Uterus (tissue), 4 donors: ENCODE measurements around the gene TMA7B. TPM values are rescaled to one million over a fixed set of nuclear protein-coding genes. Genes with fewer than 3 reads are reported as not detected.

Experiments used
- DNase-seq, 2 donors: peaks; one replicate each; pipeline ENCODE4 v3.0.0-alpha.2; 2019 to 2020
- H3K27ac ChIP-seq, 2 donors: fragments of 200-600 bp; sonication (generic); 1 replicate in 1 of 2; 2 replicates in 1 of 2; pipeline ENCODE4 v1.5.1; 2016 to 2018
- H3K27me3 ChIP-seq, 2 donors: fragments of 200-600 bp; sonication (generic); one replicate each; pipeline ENCODE4 v1.5.1; 2018 to 2019; ENCODE audit warnings: control low read depth in 1 of 2
- H3K36me3 ChIP-seq, 2 donors: fragments of 200-600 bp; sonication (generic); one replicate each; pipeline ENCODE4 v1.5.1; 2019; ENCODE audit warnings: control low read depth in 1 of 2
- H3K4me1 ChIP-seq, 2 donors: fragments of 200-600 bp; sonication (generic); one replicate each; pipeline ENCODE4 v1.5.1; 2018 to 2019; ENCODE audit warnings: control low read depth in 1 of 2
- H3K4me3 ChIP-seq, 2 donors: fragments of 200-600 bp; sonication (generic); 1 replicate in 1 of 2; 2 replicates in 1 of 2; pipeline ENCODE4 v1.5.1; 2018 to 2019; ENCODE audit warnings: mild to moderate bottlenecking in 1 of 2
- H3K9me3 ChIP-seq, 2 donors: fragments of 200-600 bp; sonication (generic); one replicate each; pipeline ENCODE4 v1.5.1; 2019; ENCODE audit warnings: control low read depth in 1 of 2
- CTCF ChIP-seq, 4 experiments: fragments of 200-600 bp in 2 of 4; fragments of 450-650 bp in 2 of 4; sonication (generic) in 2 of 4; IDR thresholded peaks; one replicate each; pipeline ENCODE4 v1.5.1; 2016 to 2019; ENCODE audit warnings: antibody characterized with exemption in 4 of 4, mild to moderate bottlenecking in 2 of 4, moderate library complexity in 1 of 4
- POLR2A ChIP-seq, 2 donors: fragments of 450-650 bp; IDR thresholded peaks; one replicate each; pipeline ENCODE4 v1.6.1; 2016; ENCODE audit warnings: antibody characterized with exemption in 2 of 2, mild to moderate bottlenecking in 1 of 2, moderate library complexity in 1 of 2
- intact Hi-C: fragments of 100-400 bp; cut with DNase I; formaldehyde crosslinking; loops from one replicate; pipeline ENCODE4 v1.15.1; 2023; ENCODE audit warnings: low total_unique reads
- total RNA-seq, 4 donors: library from RNA; depleted of rRNA in 3 of 4; stranded (reverse); fragments of >200 nt in 3 of 4; gene quantifications; one replicate each; pipeline versions ENCODE4 v1.1.0 to v1.2.4, GENCODE V29; 2014 to 2023
- donor health status: DM: yes; HTN: yes; CAD: no.

The TMA7B gene
- total RNA-seq, 4 donors from 2014 or later, result not detected

GRCh38 chr22:40007853-40008710 lies 47.9 kb downstream of the TMA7B start:
- H3K4me1 ChIP-seq, result no peaks in the 10 kb centered on the region
- H3K36me3 ChIP-seq, result no peaks in the 10 kb centered on the region
- intact Hi-C loops, result no loop called here
- H3K4me3 ChIP-seq, result no peak overlapping the region
- TF ChIP-seq POLR2A (IDR thresholded peaks at IDR 0.05) (no peak), CTCF (IDR thresholded peaks at IDR 0.05) (no peak)
- DNase-seq, result no peak
- no peak overlapping the region for H3K27ac ChIP-seq
- H3K27me3 ChIP-seq, result no peaks in the 10 kb centered on the region
- no peaks in the 10 kb centered on the region for H3K9me3 ChIP-seq

DNA sequence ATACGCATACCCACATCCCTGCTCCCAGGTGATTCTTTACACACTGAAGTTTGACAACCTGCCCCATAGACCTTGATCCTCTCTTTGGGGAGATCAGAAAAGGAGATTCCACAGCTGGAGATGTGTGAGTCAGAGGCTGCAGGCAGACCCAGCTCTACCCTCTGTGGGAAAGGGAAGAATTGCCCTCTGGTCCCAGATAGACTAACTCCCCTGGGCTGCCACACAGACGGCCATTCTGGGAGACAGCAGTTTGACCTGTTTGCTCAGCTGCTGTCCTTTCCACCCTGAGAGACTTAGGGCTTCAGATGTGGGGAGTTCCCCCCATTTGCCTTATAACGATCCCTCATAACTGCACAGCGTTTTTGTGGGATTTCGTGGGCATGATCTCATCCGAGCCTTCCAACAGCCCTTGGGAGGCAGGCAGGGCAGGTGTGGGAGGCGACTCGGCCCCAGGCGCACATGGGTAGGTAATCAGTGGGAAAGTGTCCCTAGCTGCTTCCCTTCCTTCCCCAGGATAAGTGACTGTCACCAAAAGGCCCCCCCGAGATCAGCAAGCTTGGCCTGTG lies 48.6 kb downstream of the TMA7B start:
- intact Hi-C loops, result no loop called here
- no peak for DNase-seq
- H3K4me3 ChIP-seq, result no peak overlapping the region
- H3K27me3 ChIP-seq, result no peaks in the 10 kb centered on the region
- no peak for TF ChIP-seq CTCF (IDR thresholded peaks at IDR 0.05)
- no peak for TF ChIP-seq POLR2A (IDR thresholded peaks at IDR 0.05)
- H3K4me1 ChIP-seq, result no peaks in the 10 kb centered on the region
- no peaks in the 10 kb centered on the region for H3K9me3 ChIP-seq
- H3K27ac ChIP-seq, result no peak overlapping the region
- no peaks in the 10 kb centered on the region for H3K36me3 ChIP-seq

DNA sequence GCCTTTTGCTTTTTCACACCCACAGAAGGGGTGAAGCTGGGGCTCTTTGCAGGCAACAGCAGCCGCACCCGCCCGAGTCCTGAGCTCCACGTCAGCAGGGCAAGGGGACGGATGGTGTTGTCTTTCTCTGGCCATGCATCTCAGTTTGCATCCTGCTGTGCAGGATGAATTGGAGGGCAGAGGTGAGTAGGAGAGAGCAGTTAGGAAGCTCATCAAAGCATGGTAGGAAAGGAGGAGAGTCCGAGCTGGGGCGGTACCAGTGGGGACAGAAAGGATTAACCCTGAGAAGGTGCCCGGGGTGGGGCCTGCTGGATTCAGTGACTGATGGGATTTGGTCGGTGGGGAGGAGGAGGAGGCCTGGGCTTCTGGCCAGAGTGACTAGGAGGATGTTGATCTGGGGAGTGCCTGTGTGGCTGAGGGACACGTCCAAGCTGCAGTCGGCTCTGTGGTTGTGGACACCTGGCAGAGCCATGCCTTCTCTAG lies 49.1 kb downstream of the TMA7B start:
- no peaks in the 10 kb centered on the region for H3K27me3 ChIP-seq
- no peak for TF ChIP-seq CTCF (IDR thresholded peaks at IDR 0.05)
- no peak for TF ChIP-seq POLR2A (IDR thresholded peaks at IDR 0.05)
- DNase-seq, result no peak
- H3K27ac ChIP-seq, result no peak overlapping the region
- intact Hi-C loops, result no loop called here
- no peaks in the 10 kb centered on the region for H3K9me3 ChIP-seq
- H3K36me3 ChIP-seq, result no peaks in the 10 kb centered on the region
- no peaks in the 10 kb centered on the region for H3K4me1 ChIP-seq
- no peak overlapping the region for H3K4me3 ChIP-seq

DNA sequence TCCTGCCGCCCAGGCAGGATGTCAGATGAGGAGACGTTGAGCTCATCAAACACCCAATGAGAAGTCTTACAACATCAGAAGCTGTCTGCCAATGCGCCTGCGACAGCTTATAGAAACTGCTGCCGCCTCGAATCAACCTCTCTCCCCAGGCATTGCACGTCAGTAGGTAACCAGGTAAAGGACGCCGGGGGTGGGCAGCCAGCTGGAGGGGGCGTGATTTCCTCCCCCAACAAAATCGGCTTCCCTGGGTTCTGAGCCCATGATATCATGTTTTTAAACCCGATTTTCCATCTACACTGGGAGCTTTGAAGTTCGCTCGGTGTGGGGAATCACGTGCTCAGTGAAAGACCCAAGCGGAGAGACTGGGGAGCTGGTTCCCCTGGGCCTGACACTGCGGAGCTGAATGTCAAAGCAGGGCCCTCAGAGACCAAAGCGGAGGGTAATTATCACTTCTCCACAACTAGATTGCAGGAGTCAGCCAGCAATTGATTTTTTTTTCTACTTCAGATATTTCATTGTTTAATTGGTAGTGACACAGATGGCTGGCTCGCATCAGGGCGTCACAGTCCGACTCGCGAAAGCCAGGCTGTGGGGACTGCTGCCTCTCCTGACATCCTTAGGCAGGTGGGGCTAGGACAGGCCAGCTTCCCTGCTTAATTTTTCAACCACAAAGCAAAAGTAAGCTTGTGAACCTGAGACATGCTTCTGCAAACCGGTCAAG lies 49.9 kb downstream of the TMA7B start:
- TF ChIP-seq POLR2A (IDR thresholded peaks at IDR 0.05) (no peak), CTCF (IDR thresholded peaks at IDR 0.05) (no peak)
- no peaks in the 10 kb centered on the region for H3K36me3 ChIP-seq
- DNase-seq, result no peak
- no peaks in the 10 kb centered on the region for H3K27me3 ChIP-seq
- intact Hi-C loops, result no loop called here
- H3K4me3 ChIP-seq, result no peak overlapping the region
- no peaks in the 10 kb centered on the region for H3K4me1 ChIP-seq
- H3K27ac ChIP-seq, result no peak overlapping the region
- no peaks in the 10 kb centered on the region for H3K9me3 ChIP-seq

GRCh38 chr22:40010746-40011145 lies 50.5 kb downstream of the TMA7B start:
- no peaks in the 10 kb centered on the region for H3K36me3 ChIP-seq
- no peak for DNase-seq
- no peaks in the 10 kb centered on the region for H3K9me3 ChIP-seq
- TF ChIP-seq POLR2A (IDR thresholded peaks at IDR 0.05), result no peak
- TF ChIP-seq CTCF (IDR thresholded peaks at IDR 0.05), result no peak
- H3K4me3 ChIP-seq, result no peak overlapping the region
- H3K27ac ChIP-seq, result no peak overlapping the region
- H3K27me3 ChIP-seq, result no peaks in the 10 kb centered on the region
- intact Hi-C loops, result no loop called here
- H3K4me1 ChIP-seq, result no peaks in the 10 kb centered on the region
